ENCODE results near the gene ELP1.

GRCh38 chr9:108852079-108852478 lies 81.8 kb downstream of the ELP1 start:
- TF ChIP-seq CTCF (IDR thresholded peaks at IDR 0.05), result no peak
- TF ChIP-seq POLR2A (IDR thresholded peaks at IDR 0.05), result no peak
